Skeletal muscle tissue (tissue), 4 donors: ENCODE data around the gene PNRC2. TPM values are rescaled to one million over a fixed set of nuclear protein-coding genes. Genes with fewer than 3 reads are reported as not detected.

ENCODE experiments used
- H3K27ac ChIP-seq: one replicate; pipeline ENCODE4 v1.7.0; 2013; ENCODE audit warnings: mild to moderate bottlenecking, low read depth, low read length, inconsistent platforms
- H3K27me3 ChIP-seq, 3 donors: one replicate each; pipeline ENCODE4 v1.7.0; 2013; ENCODE audit warnings: low read length in 3 of 3; ENCODE audit not compliant: control insufficient read depth in 3 of 3, insufficient read depth in 3 of 3
- H3K36me3 ChIP-seq, 3 donors: one replicate each; pipeline ENCODE4 v1.7.0; 2013; ENCODE audit warnings: low read length in 3 of 3; ENCODE audit not compliant: control insufficient read depth in 3 of 3, insufficient read depth in 3 of 3
- H3K4me1 ChIP-seq, 3 donors: one replicate each; pipeline ENCODE4 v1.7.0; 2013; ENCODE audit warnings: low read length in 3 of 3, mild to moderate bottlenecking in 3 of 3; ENCODE audit not compliant: control insufficient read depth in 3 of 3, insufficient read depth in 3 of 3
- H3K4me3 ChIP-seq, 3 donors: one replicate each; pipeline ENCODE4 v1.7.0; 2013; ENCODE audit warnings: low read length in 3 of 3
- H3K9ac ChIP-seq, 3 donors: one replicate each; pipeline ENCODE4 v1.7.0; 2013; ENCODE audit warnings: low read length in 3 of 3, mild to moderate bottlenecking in 3 of 3, moderate library complexity in 2 of 3, low read depth in 1 of 3
- H3K9me3 ChIP-seq, 3 donors: one replicate each; pipeline ENCODE4 v1.7.0; 2013; ENCODE audit warnings: low read length in 3 of 3; ENCODE audit not compliant: control insufficient read depth in 3 of 3
- total RNA-seq: library from RNA; depleted of rRNA; stranded (reverse); fragments of >200 nt; gene quantifications from one replicate; pipeline ENCODE4 v1.2.3, GENCODE V29; 2014
- donor health status: Osteomylitis.

Gene PNRC2
- total RNA-seq = 62.6 TPM

GRCh38 chr1:23959461-23960290 lies at the start of gene PNRC2:
Gene PNRC2, plus strand, starts transcription at chr1:23959828. Its CDS starts 1,630 bp downstream, at chr1:23961458.
- Histone ChIP-seq H3K4me3 (peak within 1 kb of the TSS; percentile 69 to 98 (median 81)), H3K36me3 (peaks cover 4 to 14% (median 9%) of the 10 kb centered on the region in 3 donors), H3K27me3 (no peaks in the 10 kb centered on the region), H3K4me1 (peaks cover 10 to 20% (median 20%) of the 10 kb centered on the region in 3 donors), H3K27ac (peak within 1 kb of the TSS; percentile 99), H3K9ac (peak within 1 kb of the TSS; percentile 96 to 98 (median 96)), H3K9me3 (no peaks in the 10 kb centered on the region)

- no peaks in the 10 kb centered on the region for H3K9me3 ChIP-seq
- H3K9ac ChIP-seq = no peak overlapping the region
- H3K36me3 ChIP-seq = no peaks in the 10 kb centered on the region
- H3K4me3 ChIP-seq = no peak overlapping the region
- no peak overlapping the region for H3K27ac ChIP-seq
- H3K4me1 ChIP-seq = peaks cover 0 to 4% (median 0%) of the 10 kb centered on the region in 3 donors
- peaks cover 4 to 22% (median 15%) of the 10 kb centered on the region in 3 donors for H3K27me3 ChIP-seq
These were observed 49.5 kb upstream of the PNRC2 start for GRCh38 chr1:23910144-23910543.

- H3K4me1 ChIP-seq = peaks cover 0 to 4% (median 0%) of the 10 kb centered on the region in 3 donors
These were observed 48.9 kb upstream of the PNRC2 start for GRCh38 chr1:23910553-23911246.

GRCh38 chr1:23911921-23912320 lies 47.7 kb upstream of the PNRC2 start:
- H3K4me1 ChIP-seq = peaks cover 0 to 4% (median 3%) of the 10 kb centered on the region in 3 donors
- H3K9me3 ChIP-seq = no peaks in the 10 kb centered on the region
- H3K27ac ChIP-seq = no peak overlapping the region
- no peaks in the 10 kb centered on the region for H3K36me3 ChIP-seq
- no peak overlapping the region for H3K9ac ChIP-seq
- no peak overlapping the region for H3K4me3 ChIP-seq
- peaks cover 0 to 17% (median 8%) of the 10 kb centered on the region in 3 donors for H3K27me3 ChIP-seq

More at GRCh38 chr1:23910553-23911246, 48.9 kb upstream of the PNRC2 start:
- no peak overlapping the region for H3K27ac ChIP-seq
- H3K27me3 ChIP-seq = peaks cover 4 to 18% (median 12%) of the 10 kb centered on the region in 3 donors
- no peak overlapping the region for H3K4me3 ChIP-seq
- no peak overlapping the region for H3K9ac ChIP-seq
- H3K9me3 ChIP-seq = no peaks in the 10 kb centered on the region
- no peaks in the 10 kb centered on the region for H3K36me3 ChIP-seq

GRCh38 chr1:23913212-23913880 lies 46.3 kb upstream of the PNRC2 start, which contains the start of gene CNR2:
Gene CNR2, minus strand, starts transcription at chr1:23913362. Its CDS starts 37,745 bp downstream, at chr1:23875617.
- H3K27ac ChIP-seq = no peak within 1 kb of the TSS

GRCh38 chr1:23914921-23915320 lies 44.7 kb upstream of the PNRC2 start:
- Histone ChIP-seq H3K9me3 (no peaks in the 10 kb centered on the region), H3K4me3 (no peak overlapping the region), H3K4me1 (peaks cover 0 to 6% (median 3%) of the 10 kb centered on the region in 3 donors), H3K27ac (no peak overlapping the region), H3K27me3 (peaks cover 0 to 4% (median 3%) of the 10 kb centered on the region in 3 donors), H3K36me3 (no peaks in the 10 kb centered on the region), H3K9ac (no peak overlapping the region)

More at GRCh38 chr1:23913212-23913880, 46.3 kb upstream of the PNRC2 start, which contains the start of gene CNR2:
- Histone ChIP-seq H3K9me3 (no peaks in the 10 kb centered on the region), H3K27me3 (peaks cover 0 to 17% (median 8%) of the 10 kb centered on the region in 3 donors), H3K4me3 (no peak within 1 kb of the TSS), H3K4me1 (peaks cover 0 to 4% (median 3%) of the 10 kb centered on the region in 3 donors), H3K9ac (no peak within 1 kb of the TSS), H3K36me3 (no peaks in the 10 kb centered on the region)

- Histone ChIP-seq H3K4me1 (peaks cover 4 to 11% (median 7%) of the 10 kb centered on the region in 3 donors), H3K4me3 (no peak overlapping the region), H3K36me3 (no peaks in the 10 kb centered on the region), H3K27me3 (peaks cover 0 to 3% (median 2%) of the 10 kb centered on the region in 3 donors), H3K27ac (no peak overlapping the region), H3K9me3 (no peaks in the 10 kb centered on the region), H3K9ac (no peak overlapping the region)
These were observed 44.2 kb upstream of the PNRC2 start for GRCh38 chr1:23915466-23915865.

- no peak overlapping the region for H3K27ac ChIP-seq
- no peak overlapping the region for H3K4me3 ChIP-seq
- H3K9me3 ChIP-seq = no peaks in the 10 kb centered on the region
- peaks cover 10 to 13% (median 10%) of the 10 kb centered on the region in 3 donors for H3K4me1 ChIP-seq
- no peaks in the 10 kb centered on the region for H3K36me3 ChIP-seq
- H3K27me3 ChIP-seq = no peaks in the 10 kb centered on the region
- no peak overlapping the region for H3K9ac ChIP-seq
These were observed 43.2 kb upstream of the PNRC2 start for GRCh38 chr1:23916209-23917131.
